DMS 273 (cell line): ENCODE results near the gene PYGO1.
"Not testable (repeated sequence)": the region's sequence is repeated elsewhere in the genome, so short reads cannot be mapped to it uniquely, and the experiment has no call there.

Experiments used
- DNase-seq: peaks from one replicate; lab custom pipeline; 2025; ENCODE audit not compliant: unreplicated experiment; lab: John Stamatoyannopoulos, UW

Gene PYGO1

GRCh38 chr15:55588070-55588814 is at the start of gene PYGO1:
PYGO1 (minus strand) TSS chr15:55588345; CDS start chr15:55587883, 462 bp downstream.
- peak; percentile 74 for DNase-seq

- DNase-seq, result no peak
These were observed 48.9 kb upstream of the PYGO1 start for GRCh38 chr15:55637086-55637485.

- no peak for DNase-seq
These were observed 45.6 kb upstream of the PYGO1 start for GRCh38 chr15:55633731-55634130.

GRCh38 chr15:55632434-55632833 is 44.3 kb upstream of the PYGO1 start:
- DNase-seq, result no peak

DNA sequence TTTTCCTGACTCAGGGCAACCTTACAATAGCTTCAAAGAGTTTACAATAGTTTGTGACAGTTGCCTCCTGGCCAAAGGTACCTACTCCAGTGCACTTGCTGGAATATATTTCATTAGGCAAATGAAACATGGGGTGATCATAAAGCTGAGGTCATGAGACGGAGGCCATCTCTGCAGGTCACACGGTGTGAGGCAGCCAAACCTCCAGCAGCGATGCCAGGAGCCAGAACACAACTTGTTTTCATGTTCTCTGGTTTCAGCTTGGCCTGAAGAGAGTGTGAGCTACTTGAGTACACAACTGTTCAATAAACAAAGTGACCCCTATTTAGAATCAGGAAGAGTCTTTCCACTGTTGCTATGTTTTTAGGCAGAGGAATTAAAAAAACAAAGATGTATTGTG is 42.7 kb upstream of the PYGO1 start:
- no peak for DNase-seq

GRCh38 chr15:55628369-55628730 is 40.2 kb upstream of the PYGO1 start:
- DNase-seq, result no peak

DNA sequence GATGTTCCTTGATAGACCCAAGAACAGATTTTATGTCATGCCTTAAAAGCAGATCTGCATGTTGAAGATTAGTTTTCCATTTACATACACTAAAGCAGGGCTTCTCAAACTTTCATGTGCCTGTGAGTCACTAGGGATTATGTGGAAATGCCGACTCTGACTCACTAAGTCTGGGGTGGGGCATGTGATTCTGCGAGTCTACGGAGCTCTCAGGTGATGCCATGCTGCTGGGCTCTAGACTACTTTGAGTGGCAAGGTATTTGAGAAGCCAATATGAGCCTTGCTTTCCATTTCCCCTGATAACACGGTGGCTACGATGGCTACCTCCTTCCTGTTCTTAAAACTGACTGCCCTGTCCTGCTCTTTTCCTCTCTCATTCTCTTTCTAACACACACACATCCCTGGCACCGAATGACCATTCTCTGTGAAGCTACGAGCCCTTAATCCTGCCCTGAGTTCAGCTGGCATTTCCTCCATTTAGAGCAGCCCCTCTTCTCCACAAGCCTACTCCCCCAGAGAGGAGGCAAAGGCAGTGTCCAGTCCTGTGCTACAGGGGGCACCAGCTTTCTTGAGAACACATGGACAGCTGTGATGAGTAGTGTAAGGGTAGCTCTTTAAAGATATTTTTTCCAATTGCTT is 39.7 kb upstream of the PYGO1 start:
- DNase-seq, result no peak

DNA sequence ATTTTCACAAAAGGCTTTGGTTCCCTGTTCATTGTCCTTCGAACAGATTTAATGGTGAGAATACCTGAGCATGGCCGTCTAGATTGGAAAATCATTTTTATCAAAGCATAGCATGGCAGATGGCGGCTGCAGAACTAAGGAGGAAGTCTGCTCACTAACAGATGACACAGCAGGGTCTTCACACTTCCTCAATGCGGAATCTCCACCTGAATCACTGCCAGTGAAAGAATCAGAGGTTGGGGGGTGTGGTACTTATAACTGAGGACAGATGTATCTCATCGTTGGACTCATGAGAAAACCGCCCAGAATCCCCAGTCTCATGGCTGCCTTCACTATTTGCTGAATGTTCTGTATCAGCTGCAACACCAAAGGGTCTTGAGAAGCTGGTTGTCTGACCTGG is 31.6 kb upstream of the PYGO1 start:
- DNase-seq, result no peak

DNA sequence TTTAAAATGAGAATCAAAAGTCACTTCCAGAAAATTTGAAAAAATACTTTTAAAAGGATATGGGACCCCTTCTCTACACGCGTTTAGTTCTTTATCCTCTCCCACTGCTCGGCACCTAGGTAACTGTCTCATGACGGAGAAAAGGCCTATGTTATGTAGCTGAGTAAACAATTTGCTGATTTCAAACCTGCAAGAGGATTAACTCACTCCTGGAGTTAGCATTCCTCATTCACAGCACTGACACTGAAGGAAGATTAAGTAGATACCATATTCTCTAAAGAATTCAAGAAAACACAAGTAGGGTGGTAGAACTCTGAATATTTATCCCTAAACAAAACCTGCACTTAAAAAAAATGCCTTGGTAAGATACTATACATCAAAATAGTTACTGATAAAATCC is 30.2 kb upstream of the PYGO1 start:
- no peak for DNase-seq

GRCh38 chr15:55615445-55615844 is 27.3 kb upstream of the PYGO1 start:
- no peak for DNase-seq

- DNase-seq, result no peak
These were observed 25.6 kb upstream of the PYGO1 start for GRCh38 chr15:55613727-55614126.

DNA sequence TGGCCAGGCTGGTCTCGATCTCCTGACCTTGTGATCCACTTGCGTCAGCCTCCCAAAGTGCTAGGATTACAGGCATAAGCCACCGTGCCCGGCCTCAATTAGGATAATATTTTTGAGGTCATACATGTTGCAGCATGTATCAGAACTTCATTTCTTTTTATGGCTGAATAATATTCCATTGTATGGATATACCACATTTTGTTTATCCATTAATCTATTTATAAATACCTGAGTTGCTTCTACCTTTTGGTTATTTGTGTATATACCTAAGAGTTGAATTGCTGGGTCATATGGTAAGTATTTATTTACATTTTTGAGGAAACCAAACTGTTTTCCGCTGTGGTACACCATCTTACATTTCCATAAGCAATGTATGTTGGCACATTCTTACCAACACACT is 18.1 kb upstream of the PYGO1 start:
- DNase-seq, result no peak

DNA sequence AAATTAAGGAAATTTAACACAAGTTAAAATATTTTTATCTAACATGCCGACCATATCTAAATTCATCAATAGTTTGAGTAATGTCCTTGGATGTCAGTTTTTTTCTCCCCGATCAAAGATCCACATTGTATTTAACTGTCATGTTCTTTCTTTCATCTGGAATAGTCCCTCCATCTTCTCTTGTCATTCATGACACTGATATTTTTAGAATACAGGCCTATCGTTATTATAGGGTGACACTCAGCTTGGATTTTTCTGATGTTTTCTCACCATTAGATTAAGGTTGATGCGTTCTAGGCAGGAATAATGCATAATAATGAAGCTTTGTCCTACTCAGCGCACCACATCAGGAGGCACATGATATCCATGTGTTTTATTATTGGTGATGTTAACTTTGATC is 13.2 kb upstream of the PYGO1 start:
- no peak for DNase-seq

DNA sequence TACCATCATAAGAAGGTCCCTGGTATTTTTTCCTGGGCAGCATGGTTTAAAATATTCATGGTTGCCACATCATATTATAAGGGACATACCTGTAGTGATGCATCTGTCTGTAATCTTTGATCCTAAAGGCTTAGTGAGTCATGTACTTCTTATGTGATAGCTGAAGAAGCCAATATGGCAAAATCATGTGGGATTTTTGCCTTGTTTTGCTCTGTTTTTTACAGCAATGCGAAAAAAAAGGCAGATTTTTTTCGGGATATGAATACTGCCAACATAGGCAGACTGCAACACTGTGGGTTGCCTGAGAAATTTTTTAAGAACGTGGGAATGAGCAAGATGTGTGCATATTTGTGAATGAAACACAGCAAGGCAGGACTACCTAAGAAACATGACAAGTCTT is 11.3 kb upstream of the PYGO1 start:
- no peak for DNase-seq

GRCh38 chr15:55593019-55593418 is 4.9 kb upstream of the PYGO1 start:
- DNase-seq, result not testable (repeated sequence)

- no peak for DNase-seq
These were observed 2.6 kb upstream of the PYGO1 start for GRCh38 chr15:55590788-55591187.

- DNase-seq, result no peak
These were observed 1.1 kb upstream of the PYGO1 start for GRCh38 chr15:55589287-55589686.

- DNase-seq, result no peak
These were observed 620 bp upstream of the PYGO1 start for GRCh38 chr15:55588815-55589115.

DNA sequence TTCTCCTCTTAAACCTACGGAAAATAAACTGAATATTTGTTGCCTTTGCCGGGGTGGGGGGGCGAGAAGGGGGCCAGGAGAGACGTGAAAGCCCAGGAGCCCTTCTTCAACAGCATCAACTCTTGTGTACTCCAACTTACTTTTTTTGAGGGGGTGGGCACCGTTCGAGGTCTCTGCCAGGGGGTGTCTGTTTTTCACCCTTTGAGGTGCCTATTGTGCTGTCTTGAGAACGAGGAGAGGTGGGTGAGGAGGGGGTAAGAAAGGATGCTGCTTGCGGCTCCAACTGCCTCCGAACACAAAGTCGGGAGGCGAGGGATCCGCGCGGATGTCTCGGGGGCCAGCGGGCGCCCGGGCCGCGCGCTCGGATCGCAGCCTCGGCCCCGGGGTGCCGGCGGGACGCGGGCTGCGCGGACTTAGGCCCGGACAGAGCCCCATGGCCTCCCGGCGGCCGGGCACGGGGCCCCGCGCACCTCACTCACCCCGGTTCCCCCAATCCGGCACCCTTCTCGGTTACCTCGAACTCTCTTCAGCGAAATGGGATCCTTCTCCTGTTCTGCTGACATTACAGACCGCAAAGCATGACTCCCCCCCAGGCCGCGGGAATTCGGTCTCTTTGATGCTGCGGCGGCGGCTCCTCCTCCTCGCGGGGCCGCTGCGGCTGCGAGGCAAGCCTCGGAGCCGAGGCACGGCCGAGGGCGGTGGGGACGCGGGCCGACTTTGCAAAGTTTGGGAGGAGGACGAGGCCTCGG is 650 bp downstream of the PYGO1 start:
- DNase-seq, result peak; percentile 68

- DNase-seq, result peak; percentile 16
These were observed 1.3 kb downstream of the PYGO1 start for GRCh38 chr15:55586808-55587207.

GRCh38 chr15:55576943-55577342 is 11.2 kb downstream of the PYGO1 start:
- no peak for DNase-seq

- DNase-seq, result no peak
These were observed 14.0 kb downstream of the PYGO1 start for GRCh38 chr15:55574096-55574495.
